ENCODE data around the gene BAD.

- TF ChIP-seq POLR2A (IDR thresholded peaks at IDR 0.05): no peak
- TF ChIP-seq CTCF (IDR thresholded peaks at IDR 0.05 in 8 of 11, conservative IDR thresholded peaks at IDR 0.05 in 3 of 11): peak in 1 of 11 experiments; percentile 16
Observed at GRCh38 chr11:64284048-64284961, at the start of gene BAD.

Measured in spleen (tissue), 7 donors.